GM19035 (cell line): Measurements from ENCODE around the gene RTL5.
A peak's percentile ranks its signal among the peaks of the same experiment; 100 is the strongest.

ENCODE experiments used
- ATAC-seq: cut with Tn5 transposase; IDR thresholded peaks from one replicate; pipeline ENCODE4 v1.9.1; 2021; ENCODE audit not compliant: unreplicated experiment

The RTL5 gene

GRCh38 chrX:72110051-72110875, 21.5 kb downstream of the RTL5 start:
- ATAC-seq, result no peak

- ATAC-seq, result no peak
These were observed 23.0 kb downstream of the RTL5 start for GRCh38 chrX:72108666-72109065.

- no peak for ATAC-seq
These were observed 23.7 kb downstream of the RTL5 start for GRCh38 chrX:72107841-72108595.

GRCh38 chrX:72107320-72107719, 24.4 kb downstream of the RTL5 start:
- ATAC-seq, result no peak

GRCh38 chrX:72105436-72105835, 26.3 kb downstream of the RTL5 start:
- peak; percentile 64 for ATAC-seq

GRCh38 chrX:72102760-72103159, 29.0 kb downstream of the RTL5 start:
- no peak for ATAC-seq

- no peak for ATAC-seq
These were observed 29.6 kb downstream of the RTL5 start for GRCh38 chrX:72102126-72102525.

GRCh38 chrX:72101597-72102037, 30.1 kb downstream of the RTL5 start:
- ATAC-seq, result no peak

- ATAC-seq, result peak; percentile 78
These were observed 30.8 kb downstream of the RTL5 start for GRCh38 chrX:72100824-72101351.

GRCh38 chrX:72100051-72100755, 31.5 kb downstream of the RTL5 start:
- no peak for ATAC-seq

GRCh38 chrX:72097098-72097497, 34.6 kb downstream of the RTL5 start:
- ATAC-seq, result no peak

GRCh38 chrX:72095370-72095769, 36.3 kb downstream of the RTL5 start:
- no peak for ATAC-seq

- no peak for ATAC-seq
These were observed 36.8 kb downstream of the RTL5 start for GRCh38 chrX:72094894-72095293.

GRCh38 chrX:72089254-72089653, 42.5 kb downstream of the RTL5 start:
- ATAC-seq, result no peak

GRCh38 chrX:72088761-72089160, 43.0 kb downstream of the RTL5 start:
- ATAC-seq, result no peak

- no peak for ATAC-seq
These were observed 44.7 kb downstream of the RTL5 start for GRCh38 chrX:72086995-72087394.

GRCh38 chrX:72084114-72084513, 47.6 kb downstream of the RTL5 start:
- no peak for ATAC-seq

GRCh38 chrX:72083291-72083690, 48.4 kb downstream of the RTL5 start:
- no peak for ATAC-seq

- no peak for ATAC-seq
These were observed 50.0 kb downstream of the RTL5 start for GRCh38 chrX:72081605-72082320.

GRCh38 chrX:72080800-72081199, 50.9 kb downstream of the RTL5 start:
- ATAC-seq, result no peak

GRCh38 chrX:72080150-72080549, 51.6 kb downstream of the RTL5 start:
- no peak for ATAC-seq
